ENCODE data around the gene GZMM. TPM values are rescaled to one million over a fixed set of nuclear protein-coding genes. Genes with fewer than 3 reads are reported as not detected.
A peak's percentile ranks its signal among the peaks of the same experiment; 100 is the strongest.

Gene GZMM
- total and polyA plus RNA-seq, 10 donors: 3.9 to 19.5 (median 14.9) TPM

DNA sequence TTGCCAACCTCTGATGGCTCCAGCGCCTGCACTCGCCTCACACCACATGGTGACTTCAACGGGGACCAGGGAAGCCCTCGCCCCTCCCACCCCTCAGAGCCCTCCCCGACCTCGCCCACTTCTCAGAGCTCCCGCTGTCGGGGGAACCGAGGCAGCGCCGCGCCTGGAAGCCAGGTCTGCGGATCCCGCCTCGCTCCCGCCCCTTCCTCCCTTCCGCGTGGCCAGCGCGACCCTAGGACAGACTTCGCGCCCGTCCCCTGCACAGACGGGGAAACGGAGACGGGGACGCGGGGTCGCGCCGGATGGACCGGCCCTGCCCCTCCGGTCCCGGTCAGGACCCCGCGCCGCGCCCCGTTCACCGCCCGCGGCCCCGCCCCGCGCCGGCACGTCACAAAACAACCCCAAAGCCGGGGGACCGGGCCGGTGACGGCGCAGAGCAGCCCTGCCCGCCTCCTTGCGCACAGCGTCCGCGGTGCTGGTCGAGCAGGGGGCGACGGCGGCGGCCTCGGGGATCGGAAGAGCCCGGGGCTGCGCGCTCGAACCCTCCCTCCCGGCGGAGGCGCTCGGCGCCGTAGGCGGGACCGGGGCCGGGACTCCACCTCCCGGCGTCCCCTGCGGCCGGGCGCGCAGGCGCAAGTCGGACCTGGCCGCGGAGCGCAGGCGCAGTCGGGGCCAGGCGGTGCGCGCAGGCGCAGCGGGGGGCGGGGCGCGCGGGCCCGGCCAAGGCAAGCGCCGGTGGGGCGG, 12.7 kb upstream of the GZMM start:
- H3K27ac ChIP-seq: peak overlapping the region; percentile 92 to 99 (median 96)
- no peaks in the 10 kb centered on the region for H3K9me3 ChIP-seq
- peaks cover 0 to 16% (median 0%) of the 10 kb centered on the region in 7 donors for H3K27me3 ChIP-seq (replicated peaks in 1 of 7)
- H3K4me3 ChIP-seq: peak overlapping the region; percentile 78 to 99 (median 96)
- TF ChIP-seq POLR2AphosphoS5 (IDR thresholded peaks at IDR 0.05): peak; percentile 74 to 81 (median 79)
- TF ChIP-seq POLR2A (IDR thresholded peaks at IDR 0.05): peak in 1 of 3 donors; percentile 39
- TF ChIP-seq CTCF (IDR thresholded peaks at IDR 0.05 in 8 of 11, conservative IDR thresholded peaks at IDR 0.05 in 3 of 11): peak in 2 of 11 experiments; percentile 8 to 11
- DNase-seq: peak; percentile 93
- intact Hi-C loops (cut with DNase I; ENCODE audit: low total_unique reads): loop anchor here (5.0 kb wide), 1 partner anchor 41 kb away; the partner anchor contains the start of gene BSG
- WGBS, 5 donors: 0 to 1% (median 1%) methylated on average over 20 to 103 of the region's 103 CpGs
- peaks cover 17 to 46% (median 38%) of the 10 kb centered on the region in 6 donors for H3K4me1 ChIP-seq
- peaks cover 0 to 19% (median 10%) of the 10 kb centered on the region in 6 donors for H3K36me3 ChIP-seq

DNA sequence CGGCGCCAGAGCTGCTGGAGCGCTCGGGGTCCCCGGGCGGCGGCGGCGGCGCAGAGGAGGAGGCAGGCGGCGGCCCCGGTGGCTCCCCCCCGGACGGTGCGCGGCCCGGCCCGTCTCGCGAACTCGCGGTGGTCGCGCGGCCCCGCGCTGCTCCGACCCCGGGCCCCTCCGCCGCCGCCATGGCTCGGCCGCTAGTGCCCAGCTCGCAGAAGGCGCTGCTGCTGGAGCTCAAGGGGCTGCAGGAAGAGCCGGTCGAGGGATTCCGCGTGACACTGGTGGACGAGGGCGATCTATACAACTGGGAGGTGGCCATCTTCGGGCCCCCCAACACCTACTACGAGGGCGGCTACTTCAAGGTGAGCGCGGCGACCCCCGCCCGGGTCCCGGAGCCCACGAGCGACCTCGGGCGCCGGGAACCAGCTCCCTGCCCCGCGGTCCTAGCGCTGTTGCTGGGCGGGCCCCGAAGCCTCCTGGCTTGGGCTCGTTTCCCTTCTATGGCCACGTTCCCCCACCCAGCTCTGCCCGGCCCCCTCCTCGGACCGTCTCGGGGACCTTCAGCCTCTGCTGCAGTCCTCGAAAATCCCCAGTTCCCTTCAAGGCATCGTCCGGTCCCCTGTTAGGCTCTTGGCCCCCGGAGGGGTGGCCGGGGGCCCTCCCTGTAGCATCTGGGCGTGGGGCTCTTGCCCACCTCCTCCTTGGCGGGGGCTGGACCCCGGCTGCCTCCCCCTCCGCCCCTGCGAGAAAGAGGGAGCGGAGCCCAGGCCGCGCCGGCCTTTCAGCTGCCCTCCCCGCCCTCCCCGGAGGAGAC, 11.9 kb upstream of the GZMM start, which contains the start of gene CDC34:
Gene CDC34, plus strand, starts transcription at position 8 of the 808 bp plus-strand sequence. Its CDS starts 172 bp downstream, at position 180.
- intact Hi-C loops (cut with DNase I; ENCODE audit: low total_unique reads): loop anchor here (5.0 kb wide), 1 partner anchor 40 kb away; the partner anchor contains the start of gene BSG
- WGBS, 5 donors: 0 to 2% (median 1%) methylated on average over 32 to 84 of the region's 84 CpGs
- no peak for TF ChIP-seq POLR2A (IDR thresholded peaks at IDR 0.05)
- TF ChIP-seq CTCF (IDR thresholded peaks at IDR 0.05 in 8 of 11, conservative IDR thresholded peaks at IDR 0.05 in 3 of 11): no peak
- peak; percentile 41 to 48 (median 47) for TF ChIP-seq POLR2AphosphoS5 (IDR thresholded peaks at IDR 0.05)
- Histone ChIP-seq H3K4me3 (peak within 1 kb of the TSS; percentile 85 to 99 (median 96)), H3K27ac (peak within 1 kb of the TSS; percentile 92 to 99 (median 96)), H3K36me3 (peaks cover 0 to 27% (median 18%) of the 10 kb centered on the region in 6 donors), H3K27me3 (replicated peaks in 1 of 7) (peaks cover 0 to 8% (median 0%) of the 10 kb centered on the region in 7 donors), H3K9me3 (no peaks in the 10 kb centered on the region), H3K4me1 (peaks cover 17 to 54% (median 42%) of the 10 kb centered on the region in 6 donors)
- DNase-seq: no peak

- Histone ChIP-seq H3K9me3 (no peaks in the 10 kb centered on the region), H3K27ac (peak overlapping the region; percentile 69 to 99 (median 96)), H3K4me1 (peaks cover 17 to 57% (median 44%) of the 10 kb centered on the region in 6 donors), H3K27me3 (replicated peaks in 1 of 7) (no peaks in the 10 kb centered on the region), H3K4me3 (peak overlapping the region; percentile 66 to 99 (median 96)), H3K36me3 (peaks cover 0 to 35% (median 22%) of the 10 kb centered on the region in 6 donors)
- WGBS, 5 donors: 0 to 5% (median 2%) methylated on average over 28 to 47 of the region's 47 CpGs
- intact Hi-C loops (cut with DNase I; ENCODE audit: low total_unique reads): loop anchor here (5.0 kb wide), 1 partner anchor 40 kb away; the partner anchor contains the start of gene BSG
- DNase-seq: peak; percentile 87
- TF ChIP-seq POLR2AphosphoS5 (IDR thresholded peaks at IDR 0.05) (peak in 2 of 3 donors; percentile 50 to 76), POLR2A (IDR thresholded peaks at IDR 0.05) (no peak), CTCF (IDR thresholded peaks at IDR 0.05 in 8 of 11, conservative IDR thresholded peaks at IDR 0.05 in 3 of 11) (peak in 8 of 11 experiments; percentile 25 to 56 (median 48))
Observed at GRCh38 chr19:532561-533363, 11.1 kb upstream of the GZMM start.

Measured in spleen (tissue), 11 donors.